H1 (cell line): Measurements from ENCODE around the gene PTPRT. TPM values are rescaled to one million over a fixed set of nuclear protein-coding genes. Genes with fewer than 3 reads are reported as not detected.

ENCODE experiments used
- CTCF ChIA-PET: fragments of 300-600 bp; sonication (Branson Sonifier 250); formaldehyde crosslinking; loops from one replicate; lab custom pipeline; 2021; ENCODE audit not compliant: partially characterized antibody; lab: Charles Lee
- POLR2A ChIA-PET: fragments of 300-600 bp; sonication (Branson Sonifier 250); formaldehyde crosslinking; loops from one replicate; lab custom pipeline; 2021; ENCODE audit warnings: inconsistent platforms; ENCODE audit not compliant: partially characterized antibody; lab: Charles Lee
- DNase-seq, 2 experiments: peaks; one replicate each; pipeline versions ENCODE4 v3.0.0 to v3.0.0-alpha.2; 2010 to 2022; ENCODE audit warnings: low spot score in 2 of 2, low read depth in 1 of 2, mixed read lengths in 1 of 2
- FAIRE-seq: peaks from 2 replicates; lab custom pipeline; 2011; peaks lifted over from hg19 to GRCh38; lab: Jason Lieb, UNC
- H2AFZ ChIP-seq: 2 replicates; pipeline ENCODE4 v1.8.1; 2012; ENCODE audit warnings: low read length, inconsistent platforms
- H2AK5ac ChIP-seq: 2 replicates; pipeline ENCODE4 v1.6.1; 2013; ENCODE audit warnings: low read depth, low read length
- H2BK120ac ChIP-seq: replicated peaks from 2 replicates; pipeline ENCODE3; 2013; ENCODE audit warnings: low read depth, low read length, inconsistent platforms
- H2BK12ac ChIP-seq: 2 replicates; pipeline ENCODE4 v1.6.1; 2013; ENCODE audit warnings: low read depth, low read length
- H2BK15ac ChIP-seq: 2 replicates; pipeline ENCODE4 v1.6.1; 2013; ENCODE audit warnings: low read length
- H2BK20ac ChIP-seq: 2 replicates; pipeline ENCODE4 v1.6.1; 2013; ENCODE audit warnings: low read length
- H2BK5ac ChIP-seq: 2 replicates; pipeline ENCODE4 v1.6.1; 2013; ENCODE audit warnings: low read depth, low read length
- H3K14ac ChIP-seq: 2 replicates; pipeline ENCODE4 v1.6.1; 2013; ENCODE audit warnings: inconsistent platforms; ENCODE audit not compliant: insufficient read length
- H3K18ac ChIP-seq: 2 replicates; pipeline ENCODE4 v1.6.1; 2013; ENCODE audit warnings: low read length; ENCODE audit errors: extremely low read depth
- H3K23ac ChIP-seq: 2 replicates; pipeline ENCODE4 v1.6.1; 2013; ENCODE audit warnings: inconsistent platforms; ENCODE audit not compliant: insufficient read length
- H3K23me2 ChIP-seq: 2 replicates; pipeline ENCODE4 v1.6.1; 2013; ENCODE audit warnings: low read depth, low read length
- H3K27ac ChIP-seq: 2 replicates; pipeline ENCODE4 v1.6.1; 2011; ENCODE audit warnings: low read depth, low read length, inconsistent platforms
- H3K27me3 ChIP-seq, 4 experiments: replicated peaks in 1 of 4; 1 replicate in 1 of 4; 2 replicates in 3 of 4; pipeline versions ENCODE4 v1.6.1 to v1.8.1; 2011 to 2013; ENCODE audit warnings: low read length in 3 of 4, mild to moderate bottlenecking in 3 of 4, inconsistent platforms in 2 of 4, mixed read lengths in 2 of 4, moderate library complexity in 1 of 4; ENCODE audit not compliant: control insufficient read depth in 3 of 4, insufficient read depth in 3 of 4; ENCODE audit errors: extremely low read depth in 1 of 4
- H3K36me3 ChIP-seq, 4 experiments: 2 replicates each; pipeline versions ENCODE4 v1.6.1 to v1.8.1; 2011 to 2013; ENCODE audit warnings: mild to moderate bottlenecking in 4 of 4, low read length in 3 of 4, moderate library complexity in 2 of 4, control low read depth in 1 of 4, inconsistent platforms in 1 of 4; ENCODE audit not compliant: insufficient read depth in 4 of 4, control insufficient read depth in 2 of 4
- H3K4ac ChIP-seq: replicated peaks from 2 replicates; pipeline ENCODE3; 2013; ENCODE audit warnings: low read length, low read depth, mixed read lengths, inconsistent platforms; ENCODE audit not compliant: insufficient read length
- H3K4me1 ChIP-seq, 4 experiments: replicated peaks in 1 of 4; 1 replicate in 1 of 4; 2 replicates in 3 of 4; pipeline versions ENCODE4 v1.6.1 to v1.8.1; 2011 to 2013; ENCODE audit warnings: low read length in 3 of 4, inconsistent platforms in 2 of 4, mixed read lengths in 1 of 4; ENCODE audit not compliant: insufficient read depth in 4 of 4, control insufficient read depth in 3 of 4
- H3K4me2 ChIP-seq, 2 experiments: 2 replicates each; pipeline versions ENCODE4 v1.6.1 to v1.8.1; 2011 to 2013; ENCODE audit warnings: low read depth in 2 of 2, low read length in 2 of 2, control low read depth in 1 of 2, inconsistent platforms in 1 of 2, mild to moderate bottlenecking in 1 of 2; ENCODE audit not compliant: insufficient read depth in 1 of 2
- H3K4me3 ChIP-seq, 4 experiments: fragments of 200-600, 300-600 bp in 1 of 4; sonication (generic), shearing (Covaris generic), sonication (Bioruptor Twin) in 1 of 4; 2 replicates each; pipeline versions ENCODE4 v1.5.1 to v1.8.1; 2011 to 2016; ENCODE audit warnings: low read length in 4 of 4, low read depth in 3 of 4, control low read depth in 2 of 4, inconsistent platforms in 2 of 4, mild to moderate bottlenecking in 2 of 4, mixed read lengths in 1 of 4, moderate library complexity in 1 of 4; ENCODE audit not compliant: insufficient read depth in 2 of 4; ENCODE audit errors: extremely low read depth in 1 of 4
- H3K56ac ChIP-seq: replicated peaks from 2 replicates; pipeline ENCODE3; 2013; ENCODE audit warnings: low read depth, mild to moderate bottlenecking, mixed read lengths, low read length, inconsistent platforms; ENCODE audit not compliant: insufficient read length
- H3K79me1 ChIP-seq: 2 replicates; pipeline ENCODE4 v1.6.1; 2013; ENCODE audit warnings: low read depth, low read length, control low read depth
- H3K79me2 ChIP-seq, 2 experiments: 2 replicates each; pipeline versions ENCODE4 v1.6.1 to v1.8.1; 2012 to 2013; ENCODE audit warnings: low read length in 2 of 2, mild to moderate bottlenecking in 2 of 2, inconsistent platforms in 1 of 2; ENCODE audit not compliant: insufficient read depth in 2 of 2, control insufficient read depth in 1 of 2
- H3K9ac ChIP-seq, 4 experiments: replicated peaks in 1 of 4; 1 replicate in 1 of 4; 2 replicates in 3 of 4; pipeline versions ENCODE4 v1.6.1 to v1.8.1; 2011 to 2013; ENCODE audit warnings: low read depth in 3 of 4, low read length in 3 of 4, control low read depth in 2 of 4, mild to moderate bottlenecking in 2 of 4, moderate library complexity in 2 of 4, inconsistent platforms in 1 of 4; ENCODE audit errors: extremely low read depth in 1 of 4
- H3K9me3 ChIP-seq, 2 experiments: 2 replicates each; pipeline versions ENCODE4 v1.6.1 to v1.8.1; 2012 to 2013; ENCODE audit warnings: mild to moderate bottlenecking in 2 of 2, moderate library complexity in 2 of 2, control low read depth in 1 of 2, inconsistent platforms in 1 of 2, low read depth in 1 of 2, low read length in 1 of 2, mixed read lengths in 1 of 2; ENCODE audit not compliant: insufficient read depth in 2 of 2
- H4K20me1 ChIP-seq, 2 experiments: replicated peaks in 1 of 2; 2 replicates each; pipeline versions ENCODE3 to v1.8.1; 2011 to 2013; ENCODE audit warnings: inconsistent platforms in 2 of 2, low read length in 2 of 2, mild to moderate bottlenecking in 1 of 2; ENCODE audit not compliant: insufficient read depth in 2 of 2, control insufficient read depth in 1 of 2
- H4K5ac ChIP-seq: 2 replicates; pipeline ENCODE4 v1.6.1; 2013; ENCODE audit warnings: low read length, low read depth, mixed read lengths, inconsistent platforms; ENCODE audit not compliant: insufficient read length
- H4K8ac ChIP-seq: 2 replicates; pipeline ENCODE4 v1.8.0; 2013; ENCODE audit warnings: mild to moderate bottlenecking, moderate library complexity, low read length, inconsistent platforms; ENCODE audit not compliant: insufficient read depth; ENCODE audit errors: extremely low read depth
- H4K91ac ChIP-seq: replicated peaks from 2 replicates; pipeline ENCODE3; 2013; ENCODE audit warnings: low read length, mixed read lengths, inconsistent platforms; ENCODE audit not compliant: insufficient read length
- ASH2L ChIP-seq: fragments of 200-600, 300-600 bp; sonication (generic); IDR thresholded peaks from one replicate; pipeline ENCODE4 v1.7.1; 2017; ENCODE audit warnings: low read length
- CTCF ChIP-seq, 3 experiments: IDR thresholded peaks; 1 replicate in 2 of 3; 2 replicates in 1 of 3; pipeline versions ENCODE4 v1.5.1 to v1.6.1; 2011; ENCODE audit warnings: low read length in 3 of 3, mild to moderate bottlenecking in 3 of 3, inconsistent platforms in 2 of 3, low read depth in 1 of 3, moderate library complexity in 1 of 3; ENCODE audit not compliant: insufficient read depth in 1 of 3; ENCODE audit errors: control extremely low read depth in 1 of 3
- KDM4A ChIP-seq: IDR thresholded peaks from one replicate; pipeline ENCODE4 v1.7.1; 2012; ENCODE audit warnings: low read depth, mild to moderate bottlenecking, moderate library complexity, low read length, inconsistent platforms; ENCODE audit not compliant: severe bottlenecking
- POLR2AphosphoS5 ChIP-seq: IDR thresholded peaks from 2 replicates; pipeline ENCODE4 v1.6.1; 2011; ENCODE audit warnings: low read depth, low read length
- POU5F1 ChIP-seq: IDR thresholded peaks from 2 replicates; pipeline ENCODE4 v1.6.1; 2011; ENCODE audit warnings: low read depth, mild to moderate bottlenecking, low read length, moderate library complexity
- RNF2 ChIP-seq: fragments of 200-900, 300-1000 bp; sonication (generic); IDR thresholded peaks from 2 replicates; pipeline ENCODE4 v1.7.1; 2016; ENCODE audit warnings: borderline replicate concordance, low read depth, mild to moderate bottlenecking, antibody characterized with exemption, low read length; ENCODE audit not compliant: poor library complexity, severe bottlenecking; ENCODE audit errors: missing control alignments
- SAP30 ChIP-seq: fragments of 300-600 bp; sonication (generic); IDR thresholded peaks from 2 replicates; pipeline ENCODE4 v1.7.1; 2012; ENCODE audit warnings: low read length, moderate library complexity, mild to moderate bottlenecking, inconsistent platforms; ENCODE audit not compliant: insufficient read depth, insufficient replicate concordance
- SIRT6 ChIP-seq: IDR thresholded peaks from one replicate; pipeline ENCODE4 v1.7.1; 2012; ENCODE audit warnings: low read length, inconsistent platforms
- SRF ChIP-seq: IDR thresholded peaks from 2 replicates; pipeline ENCODE4 v1.6.1; 2011; ENCODE audit warnings: mild to moderate bottlenecking, low read depth, low read length, moderate library complexity
- WGBS, 2 experiments: shearing (Covaris generic) in 1 of 2; methylation state at CpG; one replicate each; pipeline versions ENCODE4 v1.1.6 to v1.1.7; 2013 to 2015; ENCODE audit warnings: low lambda C conversion rate in 2 of 2, mixed read lengths in 2 of 2, inconsistent platforms in 1 of 2, low coverage in 1 of 2, missing lambda C conversion rate in 1 of 2; ENCODE audit not compliant: insufficient replicate concordance in 2 of 2, insufficient coverage in 1 of 2, insufficient read length in 1 of 2; ENCODE audit errors: extremely low coverage in 1 of 2, missing lambda C conversion rate in 1 of 2; 5-methylcytosine and 5-hydroxymethylcytosine counted together
- polyA plus RNA-seq, 7 experiments: library from polyadenylated mRNA; depleted of rRNA in 3 of 7; stranded (reverse) in 5 of 7; unstranded in 2 of 7; fragments of >200 nt in 5 of 7; fragments of 200-250 nt in 2 of 7; gene quantifications; 1 replicate in 5 of 7; 2 replicates in 1 of 7; 4 replicates in 1 of 7; pipeline versions ENCODE4 v1.2.1 to v1.2.3, GENCODE V29; 2011 to 2013; ENCODE audit warnings: missing spikeins in 2 of 7, mixed read lengths in 2 of 7
- total RNA-seq: library from RNA; stranded (reverse); fragmentation: NEBNext Ultra II Directional; extraction: Animal tissue kit (Norgen Biotek cat#: 25700); gene quantifications from 2 replicates; pipeline ENCODE4 v1.2.1, GENCODE V29; 2021

PTPRT gene
- total and polyA plus RNA-seq, 2 of the 8 experiments (the other 6 are each of a cell fraction or from before 2014, with no cell fraction given): 0.33 to 1.8 TPM

- no peak overlapping the region for H2AK5ac ChIP-seq
- no peak overlapping the region for H2BK12ac ChIP-seq
- H4K91ac ChIP-seq: no peak overlapping the region
- no peak overlapping the region for H2BK5ac ChIP-seq
- peaks cover 0 to 8% (median 3%) of the 10 kb centered on the region in 4 experiments; a peak in 2 of 7 replicates for H3K4me1 ChIP-seq
- no peaks in the 10 kb centered on the region for H3K27me3 ChIP-seq
- H4K8ac ChIP-seq: no peak overlapping the region
- H2BK15ac ChIP-seq: no peak overlapping the region
- no peaks in the 10 kb centered on the region for H3K79me2 ChIP-seq
- no peaks in the 10 kb centered on the region for H3K9me3 ChIP-seq
- H2BK20ac ChIP-seq: no peak overlapping the region
- POLR2A ChIA-PET: no interaction called here
- CTCF ChIA-PET: interaction anchor here (1.1 to 2.5 kb wide), 2 partner anchors 22 to 745 kb away, joined by 5 to 13 read pairs; no protein-coding TSS in a partner anchor
- DNase-seq: no peak
- H2AFZ ChIP-seq: no peak overlapping the region
- no peak overlapping the region for H3K4ac ChIP-seq
- H3K23me2 ChIP-seq: no peaks in the 10 kb centered on the region; the same call in 1 of the 2 replicates
- no peak overlapping the region for H3K14ac ChIP-seq
- no peaks in the 10 kb centered on the region for H3K36me3 ChIP-seq
- WGBS, 2 experiments: 91% methylated on average over 2 of the region's 2 CpGs; no CpG with 5 or more reads in 1 of the 2 experiments
- H3K4me2 ChIP-seq: no peak overlapping the region
- H4K20me1 ChIP-seq: no peaks in the 10 kb centered on the region
- H3K18ac ChIP-seq: no peak overlapping the region
- H3K56ac ChIP-seq: no peak overlapping the region
- no peak overlapping the region for H4K5ac ChIP-seq
- no peak overlapping the region for H2BK120ac ChIP-seq
- no peak for FAIRE-seq
- H3K79me1 ChIP-seq: no peaks in the 10 kb centered on the region
- no peak overlapping the region for H3K23ac ChIP-seq
- TF ChIP-seq SAP30 (no peak), ASH2L (no peak), POU5F1 (no peak), RNF2 (no peak), CTCF (IDR thresholded peaks at IDR 0.05; ENCODE audit: control extremely low read depth in 1 of 3, insufficient read depth in 1 of 3, low read depth in 1 of 3, low read length in 3 of 3) (no peak), POLR2AphosphoS5 (no peak), KDM4A (no peak), SIRT6 (no peak), SRF (no peak)
- no peak overlapping the region for H3K27ac ChIP-seq
- no peak overlapping the region for H3K9ac ChIP-seq
- no peak overlapping the region for H3K4me3 ChIP-seq
Observed at GRCh38 chr20:42461291-42461690, 728.4 kb downstream of the PTPRT start.
